CD4-positive, alpha-beta T cell treated with Interleukin-4 for 4 hours (primary cell): ENCODE results near the gene MDM2.

Experiments used
- DNase-seq: peaks from one replicate; pipeline ENCODE4 v3.0.0-alpha.2; 2020

Gene MDM2

DNA sequence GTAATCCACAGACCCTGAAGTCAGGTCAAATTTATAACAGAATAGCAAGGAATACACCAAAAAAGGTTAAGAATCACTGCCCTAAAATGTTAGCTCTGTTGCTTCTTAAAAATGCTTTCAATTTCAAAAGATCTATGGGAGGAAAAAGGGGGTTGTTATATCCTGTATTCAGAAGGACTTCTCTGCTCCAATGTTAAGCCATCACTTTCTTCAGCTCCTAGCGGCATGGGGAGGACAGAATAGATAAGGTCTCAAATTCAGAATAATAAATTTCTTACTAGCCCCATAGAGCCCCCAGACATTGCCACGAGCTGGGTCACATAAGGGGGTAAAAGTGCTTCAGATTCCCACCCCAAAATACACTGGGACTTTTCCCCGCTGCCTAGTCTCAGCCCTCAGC is 75.2 kb downstream of the MDM2 start:
- no peak for DNase-seq

DNA sequence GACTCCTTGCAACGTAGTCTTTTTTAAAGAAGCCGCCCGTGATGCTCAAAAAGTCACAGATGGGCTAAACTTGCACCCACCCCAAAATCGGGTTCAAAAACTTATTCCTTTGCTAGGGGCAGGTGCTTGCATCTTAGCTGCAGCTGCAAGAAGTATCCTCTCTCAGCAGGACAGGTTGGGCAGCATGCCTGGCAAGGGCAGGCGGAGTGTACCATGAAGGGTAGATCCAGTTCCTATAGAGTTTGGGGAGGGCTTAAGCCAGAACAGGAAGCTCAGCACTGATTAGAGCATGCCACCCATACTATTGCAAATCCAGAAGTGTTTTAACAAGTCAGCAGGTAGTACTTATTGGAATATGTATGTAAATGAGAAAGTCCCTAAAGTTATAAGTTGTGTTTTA is 76.3 kb downstream of the MDM2 start:
- DNase-seq = no peak

DNA sequence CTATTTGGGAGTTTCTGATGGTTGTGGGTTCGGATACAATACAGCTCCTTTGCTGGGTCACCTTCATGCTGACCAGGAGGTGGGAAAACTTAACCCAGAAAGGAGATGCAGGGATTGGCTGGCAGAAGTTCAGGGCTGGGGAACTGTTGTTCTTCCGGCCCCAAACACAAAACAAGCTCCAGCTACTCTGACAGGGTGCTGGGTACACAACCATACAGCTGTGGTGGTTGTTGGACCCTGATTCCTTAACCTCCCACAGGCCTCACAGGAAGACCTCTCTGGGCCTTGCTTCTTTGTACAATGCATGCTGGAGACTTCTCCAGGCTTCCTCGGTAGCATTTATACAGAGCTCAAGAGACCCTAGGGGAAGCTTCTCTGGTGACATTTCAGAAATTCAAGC is 77.4 kb downstream of the MDM2 start:
- no peak for DNase-seq

DNA sequence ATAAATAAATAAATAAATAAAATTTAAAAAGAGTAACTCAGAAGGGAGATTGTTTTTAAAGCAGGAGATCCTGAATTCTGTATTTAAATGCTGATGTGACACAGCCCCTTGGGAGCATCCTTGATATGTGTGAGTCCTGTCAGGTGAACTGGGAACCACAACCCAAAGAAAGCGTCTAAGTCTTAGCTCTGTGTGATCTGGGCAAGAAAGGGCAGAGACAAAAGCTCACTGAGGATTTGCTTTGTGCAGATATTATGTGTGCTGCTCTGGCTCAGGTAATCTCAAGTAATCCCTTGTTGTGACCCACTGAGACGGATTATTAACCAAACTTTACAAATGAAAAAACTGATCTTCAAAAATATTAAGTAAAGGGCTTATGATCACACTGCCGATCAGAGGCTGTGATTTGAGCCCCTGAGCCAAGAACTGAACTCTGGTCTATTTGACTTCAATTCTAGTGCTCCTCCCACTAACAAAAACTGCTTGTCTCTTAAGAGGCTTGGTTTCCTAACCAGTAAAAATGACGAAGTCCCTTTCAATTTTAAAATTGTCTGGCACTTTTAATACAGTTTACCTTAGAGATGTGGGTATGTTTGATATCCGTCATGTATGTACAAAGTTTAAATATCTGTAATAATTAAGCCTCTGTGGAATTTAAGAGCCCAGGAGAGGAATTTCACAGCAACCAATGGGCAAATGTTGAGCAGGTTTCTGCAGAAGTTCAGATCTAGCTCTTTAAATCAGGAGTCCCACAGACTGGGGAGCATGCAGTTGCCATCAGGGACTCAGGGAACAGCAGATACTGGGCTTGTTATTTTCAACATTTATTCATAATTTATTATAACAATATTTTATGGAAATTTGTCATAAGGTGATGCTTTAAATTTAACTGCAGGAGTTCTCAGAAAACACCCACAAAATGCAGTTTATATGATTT is 78.9 kb downstream of the MDM2 start:
- no peak for DNase-seq

GRCh38 chr12:68887641-68888040 is 79.7 kb downstream of the MDM2 start:
- DNase-seq = no peak

DNA sequence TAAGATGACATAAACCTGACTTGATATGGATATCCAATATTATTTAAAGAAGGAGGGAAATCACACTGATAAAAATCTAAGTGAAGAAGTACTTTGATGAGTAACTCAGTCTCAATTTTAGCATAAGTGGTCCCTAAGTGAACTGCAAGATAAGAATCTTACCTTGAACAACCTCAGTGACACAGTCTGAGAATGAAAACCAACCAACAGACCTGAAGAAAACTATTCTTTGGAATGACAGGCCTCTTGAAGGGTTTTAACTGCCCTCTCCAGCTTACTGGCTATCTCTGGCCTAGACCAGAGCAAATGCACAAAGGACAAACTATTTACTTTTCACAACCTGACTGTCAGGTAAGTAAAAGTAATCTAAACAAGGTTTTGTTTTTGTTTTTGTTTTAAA is 80.3 kb downstream of the MDM2 start:
- no peak for DNase-seq

- no peak for DNase-seq
These were observed 82.7 kb downstream of the MDM2 start for GRCh38 chr12:68890701-68891113.

GRCh38 chr12:68891141-68891540 is 83.2 kb downstream of the MDM2 start:
- DNase-seq = no peak

DNA sequence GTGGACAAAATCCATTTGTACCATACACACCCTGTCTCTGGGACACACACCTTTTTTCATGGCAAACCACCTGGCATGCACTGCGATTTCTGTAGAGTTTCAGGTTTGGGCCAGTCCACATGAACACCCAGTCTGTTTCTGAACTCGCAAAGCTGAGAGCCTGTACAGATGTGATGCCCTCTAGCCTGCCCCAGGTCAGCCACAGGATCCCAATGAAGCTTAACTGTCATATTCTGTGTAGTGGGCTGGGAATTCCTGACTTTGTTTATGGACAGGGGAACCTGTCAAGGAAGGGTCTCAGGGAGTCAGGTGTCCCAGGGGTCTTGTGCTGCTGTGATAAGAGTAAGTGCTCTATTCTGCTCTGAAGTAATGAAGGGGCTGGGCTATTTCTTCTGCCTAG is 85.2 kb downstream of the MDM2 start:
- DNase-seq = no peak

DNA sequence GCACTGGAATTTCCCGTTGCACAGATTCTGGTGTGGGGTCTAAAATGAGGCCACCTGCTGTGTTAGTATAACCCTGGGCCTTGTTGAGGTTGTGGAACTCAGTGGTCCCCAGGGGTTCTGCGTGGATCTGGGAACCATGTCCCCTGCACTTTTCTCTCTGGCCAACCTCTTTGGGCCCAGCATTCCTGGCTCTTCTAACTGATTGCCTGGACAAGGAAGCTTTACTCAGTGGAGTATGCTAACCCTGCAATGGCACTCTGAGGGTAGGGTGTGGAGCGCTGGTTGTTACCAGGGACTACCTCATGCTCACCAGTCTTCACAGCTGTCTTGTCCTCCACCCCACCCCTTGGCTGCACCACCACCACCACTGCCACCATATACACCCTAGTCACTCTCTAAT is 85.8 kb downstream of the MDM2 start:
- DNase-seq = no peak

GRCh38 chr12:68894276-68894855 is 86.4 kb downstream of the MDM2 start:
- no peak for DNase-seq

GRCh38 chr12:68896881-68897540 is 89.0 kb downstream of the MDM2 start:
- no peak for DNase-seq

GRCh38 chr12:68899251-68899771 is 91.3 kb downstream of the MDM2 start:
- DNase-seq = no peak

DNA sequence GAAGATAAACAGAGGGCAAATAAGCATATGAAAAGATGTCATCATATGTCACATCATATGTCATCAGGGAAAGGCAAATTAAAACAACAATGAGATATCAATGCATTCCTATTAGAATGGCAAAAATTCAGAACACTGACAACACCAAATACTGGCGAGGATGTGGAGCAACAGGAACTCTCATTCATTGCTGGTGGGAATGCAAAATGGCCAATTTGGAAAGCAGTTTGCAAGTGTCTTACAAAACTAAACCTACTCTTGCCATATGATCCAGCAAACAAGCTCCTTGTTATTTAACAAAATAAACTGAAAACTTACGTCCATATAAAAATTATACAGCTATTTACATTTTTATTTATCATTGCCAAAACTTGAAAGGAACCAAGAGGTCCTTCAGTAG is 92.3 kb downstream of the MDM2 start:
- DNase-seq = no peak
